ENCODE measurements around the gene PTTG2. TPM values are rescaled to one million over a fixed set of nuclear protein-coding genes. Genes with fewer than 3 reads are reported as not detected.

Gene PTTG2
- total RNA-seq, 6 experiments from 2014 or later = 0.32 TPM; not detected in 5

DNA sequence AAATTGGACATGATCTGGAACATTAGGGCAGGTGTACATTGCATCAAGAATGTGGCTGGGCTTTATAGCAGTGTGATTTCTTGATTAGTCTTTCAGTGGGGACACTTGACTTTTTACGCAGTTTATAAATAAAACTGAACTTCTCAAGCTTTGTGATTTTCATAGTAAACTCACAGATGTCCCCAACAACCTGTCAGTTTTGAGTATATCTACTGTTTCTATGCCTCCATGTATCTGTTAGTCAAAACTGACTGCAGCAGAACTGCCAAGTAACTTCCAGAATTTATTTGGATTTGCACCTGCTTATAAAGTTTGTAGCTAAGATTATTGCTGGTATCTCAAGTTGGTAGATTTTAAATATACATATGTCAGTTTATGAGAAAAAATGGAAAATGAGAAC lies 20.0 kb downstream of the PTTG2 start:
- Histone ChIP-seq H3K4me3 (no peak overlapping the region), H3K36me3 (no peaks in the 10 kb centered on the region), H3K9me3 (no peaks in the 10 kb centered on the region), H3K27ac (no peak overlapping the region), H3K4me1 (peaks cover 0 to 28% (median 5%) of the 10 kb centered on the region in 4 donors), H3K27me3 (no peaks in the 10 kb centered on the region)
- TF ChIP-seq POLR2A (IDR thresholded peaks at IDR 0.05) = no peak
- TF ChIP-seq, protein P1, sequence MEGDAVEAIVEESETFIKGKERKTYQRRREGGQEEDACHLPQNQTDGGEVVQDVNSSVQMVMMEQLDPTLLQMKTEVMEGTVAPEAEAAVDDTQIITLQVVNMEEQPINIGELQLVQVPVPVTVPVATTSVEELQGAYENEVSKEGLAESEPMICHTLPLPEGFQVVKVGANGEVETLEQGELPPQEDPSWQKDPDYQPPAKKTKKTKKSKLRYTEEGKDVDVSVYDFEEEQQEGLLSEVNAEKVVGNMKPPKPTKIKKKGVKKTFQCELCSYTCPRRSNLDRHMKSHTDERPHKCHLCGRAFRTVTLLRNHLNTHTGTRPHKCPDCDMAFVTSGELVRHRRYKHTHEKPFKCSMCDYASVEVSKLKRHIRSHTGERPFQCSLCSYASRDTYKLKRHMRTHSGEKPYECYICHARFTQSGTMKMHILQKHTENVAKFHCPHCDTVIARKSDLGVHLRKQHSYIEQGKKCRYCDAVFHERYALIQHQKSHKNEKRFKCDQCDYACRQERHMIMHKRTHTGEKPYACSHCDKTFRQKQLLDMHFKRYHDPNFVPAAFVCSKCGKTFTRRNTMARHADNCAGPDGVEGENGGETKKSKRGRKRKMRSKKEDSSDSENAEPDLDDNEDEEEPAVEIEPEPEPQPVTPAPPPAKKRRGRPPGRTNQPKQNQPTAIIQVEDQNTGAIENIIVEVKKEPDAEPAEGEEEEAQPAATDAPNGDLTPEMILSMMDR (IDR thresholded peaks at IDR 0.05) = no peak
- ATAC-seq (no peak), DNase-seq (no peak)
- intact Hi-C loops (cut with DNase I) = loop anchor here in 1 of 2 donors (10.0 kb wide), 1 partner anchor 55 kb away; no protein-coding TSS in a partner anchor
- WGBS (ENCODE audit: insufficient coverage, low coverage, low lambda C conversion rate, missing lambda C conversion rate) = no CpG with 5 or more reads among the region's 1 CpG

DNA sequence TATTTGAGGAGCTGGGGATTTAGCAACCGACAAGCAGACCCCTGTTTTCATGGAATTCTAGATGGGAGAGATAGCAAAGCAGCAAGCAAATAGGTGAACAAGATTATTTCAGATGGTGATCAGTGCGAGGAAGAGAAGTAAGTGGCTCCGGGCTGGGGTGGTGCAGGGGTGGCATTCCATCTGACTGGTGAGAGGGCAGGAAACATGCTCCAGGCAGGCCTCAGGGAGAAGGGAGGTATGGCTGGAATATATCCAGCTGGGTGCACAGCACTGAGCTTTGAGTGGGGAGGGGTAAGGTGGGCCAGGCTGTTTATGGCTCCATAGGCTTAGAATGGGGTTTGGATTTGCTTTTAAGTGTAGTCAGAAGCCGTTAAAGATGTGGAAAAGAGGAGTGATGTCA lies 21.2 kb downstream of the PTTG2 start:
- Histone ChIP-seq H3K4me3 (no peak overlapping the region), H3K9me3 (no peaks in the 10 kb centered on the region), H3K27me3 (no peaks in the 10 kb centered on the region), H3K4me1 (peaks cover 0 to 21% (median 2%) of the 10 kb centered on the region in 4 donors), H3K27ac (no peak overlapping the region), H3K36me3 (no peaks in the 10 kb centered on the region)
- WGBS (ENCODE audit: insufficient coverage, low coverage, low lambda C conversion rate, missing lambda C conversion rate) = 79% methylated on average over 4 of the region's 4 CpGs
- intact Hi-C loops (cut with DNase I) = loop anchor here in 1 of 2 donors (10.0 kb wide), 1 partner anchor 53 kb away; no protein-coding TSS in a partner anchor
- no peak for ATAC-seq
- no peak for DNase-seq
- TF ChIP-seq POLR2A (IDR thresholded peaks at IDR 0.05) = no peak
- TF ChIP-seq, protein P1 (IDR thresholded peaks at IDR 0.05) = no peak

- Histone ChIP-seq H3K36me3 (no peaks in the 10 kb centered on the region), H3K4me1 (peaks cover 0 to 18% (median 2%) of the 10 kb centered on the region in 4 donors), H3K27me3 (no peaks in the 10 kb centered on the region), H3K4me3 (no peak overlapping the region), H3K9me3 (no peaks in the 10 kb centered on the region), H3K27ac (no peak overlapping the region)
- 59% methylated on average over 7 of the region's 7 CpGs for WGBS (ENCODE audit: insufficient coverage, low coverage, low lambda C conversion rate, missing lambda C conversion rate)
- TF ChIP-seq, protein P1 (IDR thresholded peaks at IDR 0.05) = no peak
- no peak for TF ChIP-seq POLR2A (IDR thresholded peaks at IDR 0.05)
- DNase-seq = no peak
- intact Hi-C loops (cut with DNase I) = loop anchor here in 1 of 2 donors (10.0 kb wide), 1 partner anchor 53 kb away; no protein-coding TSS in a partner anchor
- ATAC-seq = no peak
These were observed 21.9 kb downstream of the PTTG2 start for GRCh38 chr4:37981844-37982720.

DNA sequence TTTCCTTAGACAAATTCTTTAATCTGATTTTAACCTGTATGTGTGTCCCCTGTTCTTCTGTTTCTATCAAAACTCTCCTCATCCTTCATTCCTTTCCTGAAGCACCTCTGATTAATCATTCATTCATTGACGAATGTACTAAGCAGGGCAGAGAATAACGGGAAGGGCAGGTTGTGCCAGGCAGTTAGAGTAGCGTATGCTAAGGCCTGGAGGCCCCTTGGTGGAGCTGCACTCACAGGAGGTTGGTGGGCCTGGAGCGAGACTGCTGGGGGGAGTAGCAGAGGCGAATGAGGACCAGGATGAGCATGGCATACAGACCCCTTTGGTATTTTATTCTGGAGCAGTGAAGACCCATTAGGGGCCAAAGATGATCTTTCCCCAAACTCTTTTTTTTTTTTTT lies 22.5 kb downstream of the PTTG2 start:
- peaks cover 0 to 18% (median 2%) of the 10 kb centered on the region in 4 donors for H3K4me1 ChIP-seq
- ATAC-seq (peak in 2 of 4 donors; percentile 15 to 42), DNase-seq (no peak)
- H3K4me3 ChIP-seq = no peak overlapping the region
- H3K9me3 ChIP-seq = no peaks in the 10 kb centered on the region
- no peak for TF ChIP-seq POLR2A (IDR thresholded peaks at IDR 0.05)
- TF ChIP-seq, protein P1 (IDR thresholded peaks at IDR 0.05) = no peak
- no peaks in the 10 kb centered on the region for H3K36me3 ChIP-seq
- H3K27me3 ChIP-seq = no peaks in the 10 kb centered on the region
- WGBS (ENCODE audit: insufficient coverage, low coverage, low lambda C conversion rate, missing lambda C conversion rate) = 61% methylated on average over 5 of the region's 5 CpGs
- intact Hi-C loops (cut with DNase I) = loop anchor here in 1 of 2 donors (10.0 kb wide), 1 partner anchor 52 kb away; no protein-coding TSS in a partner anchor
- no peak overlapping the region for H3K27ac ChIP-seq
